HEK293 (cell line): ENCODE measurements around the gene RASD2.

Experiments
- ATF2 ChIP-seq: fragments of 450-650 bp; formaldehyde crosslinking; IDR thresholded peaks from 2 replicates; pipeline ENCODE4 v1.5.1; 2016; ENCODE audit warnings: missing biosample characterization, missing genetic modification characterization, low read depth
- CTCF ChIP-seq: fragments of 450-650 bp; formaldehyde crosslinking; IDR thresholded peaks from 2 replicates; pipeline ENCODE4 v1.5.1; 2016; ENCODE audit warnings: missing biosample characterization, missing genetic modification characterization
- GLI4 ChIP-seq: fragments of 450-650 bp; formaldehyde crosslinking; IDR thresholded peaks from 2 replicates; pipeline ENCODE4 v1.5.1; 2016; ENCODE audit warnings: missing biosample characterization, missing genetic modification characterization
- MEIS1 ChIP-seq: sonication (generic); formaldehyde crosslinking; IDR thresholded peaks from 2 replicates; pipeline ENCODE4 v1.8.1; 2022; ENCODE audit warnings: missing genetic modification reagents, mild to moderate bottlenecking, borderline replicate concordance
- MZF1 ChIP-seq: fragments of 450-650 bp; formaldehyde crosslinking; IDR thresholded peaks from 2 replicates; pipeline ENCODE4 v1.5.1; 2017; ENCODE audit warnings: missing biosample characterization, missing genetic modification characterization, borderline replicate concordance
- YY1 ChIP-seq: fragments of 450-650 bp; formaldehyde crosslinking; IDR thresholded peaks from 2 replicates; pipeline ENCODE4 v1.5.1; 2018; ENCODE audit warnings: missing biosample characterization, missing genetic modification characterization
- ZBTB48 ChIP-seq: fragments of 450-650 bp; formaldehyde crosslinking; IDR thresholded peaks from 2 replicates; pipeline ENCODE4 v1.5.1; 2016; ENCODE audit warnings: missing biosample characterization, missing genetic modification characterization
- ZBTB7A ChIP-seq: fragments of 450-650 bp; formaldehyde crosslinking; IDR thresholded peaks from 2 replicates; pipeline ENCODE4 v1.5.1; 2016; ENCODE audit warnings: low read depth, missing biosample characterization, missing genetic modification characterization
- ZEB2 ChIP-seq: fragments of 450-650 bp; formaldehyde crosslinking; IDR thresholded peaks from 2 replicates; pipeline ENCODE4 v1.5.1; 2016; ENCODE audit warnings: missing biosample characterization, missing genetic modification characterization
- ZNF223 ChIP-seq: fragments of 450-650 bp; formaldehyde crosslinking; IDR thresholded peaks from 2 replicates; pipeline ENCODE4 v1.5.1; 2016; ENCODE audit warnings: missing biosample characterization, missing genetic modification characterization
- ZNF394 ChIP-seq: fragments of 450-650 bp; formaldehyde crosslinking; IDR thresholded peaks from 2 replicates; pipeline ENCODE4 v1.5.1; 2016; ENCODE audit warnings: missing biosample characterization, missing genetic modification characterization, mild to moderate bottlenecking, moderate library complexity, borderline replicate concordance
- ZNF654 ChIP-seq: fragments of 450-650 bp; formaldehyde crosslinking; IDR thresholded peaks from 2 replicates; pipeline ENCODE4 v1.5.1; 2016; ENCODE audit warnings: low read depth, missing biosample characterization, missing genetic modification characterization
- ZNF658 ChIP-seq: fragments of 450-650 bp; formaldehyde crosslinking; IDR thresholded peaks from 2 replicates; pipeline ENCODE4; 2016; ENCODE audit warnings: missing biosample characterization, missing genetic modification characterization
- ZNF843 ChIP-seq: fragments of 450-650 bp; formaldehyde crosslinking; IDR thresholded peaks from 2 replicates; pipeline ENCODE4 v1.5.1; 2016; ENCODE audit warnings: missing biosample characterization, missing genetic modification characterization

GRCh38 chr22:35559354-35560005 lies 18.8 kb downstream of the RASD2 start:
- TF ChIP-seq CTCF (tag by site-specific recombination) (no peak), ZEB2 (tag by site-specific recombination) (no peak), ATF2 (no peak), ZNF658 (tag by site-specific recombination) (no peak), ZNF654 (tag by site-specific recombination) (no peak), ZNF843 (no peak), GLI4 (tag by site-specific recombination) (no peak), ZNF394 (tag by site-specific recombination) (no peak), YY1 (tag by site-specific recombination) (no peak), ZBTB48 (no peak), ZBTB7A (no peak), MEIS1 (no peak), ZNF223 (tag by site-specific recombination) (no peak), MZF1 (no peak)
